K562 (cell line): ENCODE measurements around the gene GPR37. TPM values are rescaled to one million over a fixed set of nuclear protein-coding genes. Genes with fewer than 3 reads are reported as not detected.

Source experiments
- ATAC-seq: fragments of 200-7000 bp; cut with Tn5 transposase; 3 replicates; pipeline ENCODE4 v1.9.1; 2020; ENCODE audit warnings: moderate library complexity
- BruUV-seq: library from RNA; stranded (reverse); fragments of 400-500 nt; replicated peaks from 2 replicates; lab custom pipeline; 2021; lab: Mats Ljungman, UMichigan
- CTCF ChIA-PET: fragments of 300-600 bp; formaldehyde crosslinking; extraction: SDS; loops from one replicate; lab custom pipeline; 2021; ENCODE audit warnings: low intra/inter-chr PET ratio; lab: Yijun Ruan, JAX
- POLR2A ChIA-PET: fragments of 300-600, 350-650 bp; sonication (Branson Sonifier 250); formaldehyde crosslinking; extraction: SDS; loops from one replicate; lab custom pipeline; 2021; ENCODE audit warnings: antibody characterized with exemption, inconsistent platforms; lab: Yijun Ruan, JAX
- DNase-seq, 4 experiments: peaks; one replicate each; pipeline versions ENCODE4 v3.0.0 to v3.0.0-alpha.2; 2011 to 2018; ENCODE audit warnings: low spot score in 3 of 4, mixed read lengths in 3 of 4; ENCODE audit errors: extremely low read depth in 1 of 4
- FAIRE-seq: peaks from 2 replicates; lab custom pipeline; 2011; peaks lifted over from hg19 to GRCh38; lab: Jason Lieb, UNC
- H2AFZ ChIP-seq: 2 replicates; pipeline ENCODE4 v1.6.0; 2011; ENCODE audit warnings: low read depth, low read length, control low read depth, inconsistent platforms
- H3K27ac ChIP-seq: fragments of 200-600 bp; 3 replicates; pipeline ENCODE4 v1.8.0; 2011; ENCODE audit warnings: low read depth, mild to moderate bottlenecking, control low read depth, inconsistent platforms, low read length, moderate library complexity, mixed read lengths; ENCODE audit errors: extremely low read depth
- H3K27me3 ChIP-seq, 2 experiments: fragments of 300-600 bp in 1 of 2; 2 replicates in 1 of 2; 3 replicates in 1 of 2; pipeline versions ENCODE4 v1.6.0 to v1.8.0; 2011; ENCODE audit warnings: inconsistent platforms in 2 of 2, low read length in 2 of 2, mild to moderate bottlenecking in 1 of 2, mixed read lengths in 1 of 2, moderate library complexity in 1 of 2; ENCODE audit not compliant: control insufficient read depth in 2 of 2, insufficient read depth in 2 of 2
- H3K36me3 ChIP-seq: fragments of 300-600 bp; 3 replicates; pipeline ENCODE4 v1.8.0; 2011; ENCODE audit warnings: mild to moderate bottlenecking, low read length, inconsistent platforms; ENCODE audit not compliant: control insufficient read depth, insufficient read depth
- H3K4me1 ChIP-seq, 2 experiments: fragments of 200-600 bp in 1 of 2; replicated peaks in 1 of 2; 2 replicates in 1 of 2; 3 replicates in 1 of 2; pipeline versions ENCODE4 v1.5.1 to v1.8.0; 2011; ENCODE audit warnings: inconsistent platforms in 2 of 2, low read length in 2 of 2, mild to moderate bottlenecking in 1 of 2, mixed read lengths in 1 of 2, moderate library complexity in 1 of 2; ENCODE audit not compliant: control insufficient read depth in 2 of 2, insufficient read depth in 2 of 2
- H3K4me2 ChIP-seq: 2 replicates; pipeline ENCODE4 v1.6.1; 2011; ENCODE audit warnings: low read length, control low read depth, inconsistent platforms, mixed read lengths; ENCODE audit not compliant: insufficient read depth
- H3K4me3 ChIP-seq: fragments of 200-600 bp; sonication (generic), shearing (Covaris generic); 2 replicates; pipeline ENCODE4 v1.5.1; 2016; ENCODE audit warnings: control low read depth, inconsistent platforms
- H3K79me2 ChIP-seq: fragments of 200-600 bp; 3 replicates; pipeline ENCODE4 v1.8.0; 2011; ENCODE audit warnings: low read length, inconsistent platforms; ENCODE audit not compliant: control insufficient read depth, insufficient read depth
- H3K9ac ChIP-seq, 2 experiments: 2 replicates each; pipeline versions ENCODE4 v1.6.0 to v1.6.1; 2011; ENCODE audit warnings: low read depth in 2 of 2, low read length in 2 of 2, control low read depth in 1 of 2, inconsistent platforms in 1 of 2, mild to moderate bottlenecking in 1 of 2, mixed read lengths in 1 of 2; ENCODE audit not compliant: insufficient read depth in 1 of 2
- H3K9me1 ChIP-seq: one replicate; pipeline ENCODE4 v1.6.0; 2011; ENCODE audit warnings: inconsistent platforms, mild to moderate bottlenecking, low read length, moderate library complexity; ENCODE audit not compliant: control insufficient read depth, insufficient read depth
- H3K9me3 ChIP-seq: replicated peaks from 2 replicates; pipeline ENCODE4 v1.5.1; 2011; ENCODE audit warnings: low read depth, low read length, inconsistent platforms; ENCODE audit not compliant: control insufficient read depth, insufficient read depth
- H4K20me1 ChIP-seq: replicated peaks from 2 replicates; pipeline ENCODE4 v1.6.1; 2011; ENCODE audit warnings: low read length, inconsistent platforms, mixed read lengths; ENCODE audit not compliant: control insufficient read depth, insufficient read depth
- CHD1 ChIP-seq: fragments of 200-600 bp; sonication (generic); IDR thresholded peaks from one replicate; pipeline ENCODE4 v1.6.1; 2012; ENCODE audit warnings: mild to moderate bottlenecking, moderate library complexity, low read length, inconsistent platforms
- E2F8 ChIP-seq: fragments of 450-650 bp; IDR thresholded peaks from 2 replicates; pipeline ENCODE4 v1.7.1; 2018; ENCODE audit warnings: mild to moderate bottlenecking, low read depth; ENCODE audit not compliant: partially characterized antibody
- FOXK2 ChIP-seq, 2 experiments: fragments of 450-650 bp; IDR thresholded peaks in 1 of 2; conservative IDR thresholded peaks in 1 of 2; 2 replicates each; pipeline ENCODE4 v1.6.1; 2016; ENCODE audit warnings: low read depth in 2 of 2, mild to moderate bottlenecking in 1 of 2
- PCBP2 ChIP-seq: fragments of 200-400 bp; formaldehyde crosslinking; IDR thresholded peaks from 2 replicates; pipeline ENCODE4 v1.6.1; 2018; ENCODE audit warnings: low read length, low read depth, mild to moderate bottlenecking, moderate library complexity; ENCODE audit not compliant: poor library complexity, severe bottlenecking
- PRPF4 ChIP-seq: fragments of 200-400 bp; formaldehyde crosslinking; IDR thresholded peaks from one replicate; pipeline ENCODE4 v1.6.1; 2017; ENCODE audit warnings: low read length, low read depth, mild to moderate bottlenecking; ENCODE audit not compliant: insufficient read depth, poor library complexity, severe bottlenecking
- SNAPC5 ChIP-seq: fragments of 250-450 bp; sonication (Bioruptor Pico); IDR thresholded peaks from 2 replicates; pipeline ENCODE4 v1.8.0; 2021; ENCODE audit warnings: moderate library complexity, mild to moderate bottlenecking, inconsistent platforms
- TAF7 ChIP-seq: fragments of 450-650 bp; IDR thresholded peaks from 2 replicates; pipeline ENCODE4 v1.6.1; 2016; ENCODE audit warnings: missing genetic modification characterization, missing compliant biosample characterization
- ZBTB26 ChIP-seq: fragments of 450-650 bp; formaldehyde crosslinking; IDR thresholded peaks from 2 replicates; pipeline ENCODE4 v1.4.0; 2022; ENCODE audit warnings: missing genetic modification characterization
- ZNF134 ChIP-seq: fragments of 250-450 bp; sonication (Bioruptor Pico); conservative IDR thresholded peaks from 2 replicates; pipeline ENCODE4 v1.4.0; 2020
- WGBS: fragments of 100-300 bp; shearing (Covaris generic); methylation state at CpG from one replicate; pipeline ENCODE4 v1.1.6; 2016; ENCODE audit warnings: low coverage, mixed read lengths; ENCODE audit not compliant: insufficient coverage; ENCODE audit errors: missing lambda C conversion rate; 5-methylcytosine and 5-hydroxymethylcytosine counted together
- in situ Hi-C: fragments of 300-500 bp; cut with MboI; formaldehyde crosslinking; loops from 4 replicates; pipeline ENCODE4 v1.15.0; 2018; ENCODE audit warnings: inconsistent platforms, mixed read lengths
- intact Hi-C: fragments of 100-400 bp; cut with micrococcal nuclease; formaldehyde crosslinking; loops from 2 replicates; pipeline ENCODE4 v1.14.2; 2022
- polyA plus RNA-seq, 8 experiments: library from polyadenylated mRNA; depleted of rRNA in 4 of 8; stranded (reverse) in 5 of 8; unstranded in 3 of 8; fragments of >200 nt; fragmentation: Nextera tagmentation in 2 of 8; fragmentation: Illumina TruSeq in 1 of 8; extraction: Ambion mirVana in 2 of 8; extraction: Trizol in 1 of 8; gene quantifications; 2 replicates each; pipeline versions ENCODE4 v1.2.1 to v1.2.3, GENCODE V29; 2011 to 2014; ENCODE audit warnings: inconsistent platforms in 1 of 8, missing spikeins in 1 of 8
- total RNA-seq, 7 experiments: library from RNA; depleted of rRNA in 6 of 7; stranded (reverse); fragments of >200 nt in 6 of 7; fragmentation: Illumina TruSeq in 2 of 7; extraction: Trizol in 2 of 7; gene quantifications; 2 replicates each; pipeline versions ENCODE4 v1.2.1 to v1.2.3, GENCODE V29; 2011 to 2021; ENCODE audit warnings: low replicate concordance in 1 of 7

GPR37 gene
- total and polyA plus RNA-seq, 9 of the 15 experiments (the other 6 are each of a cell fraction or from before 2014, with no cell fraction given) = 0.03 TPM; not detected in 8

- no peaks in the 10 kb centered on the region; a peak in 1 of 5 replicates for H3K27me3 ChIP-seq
- H4K20me1 ChIP-seq = no peaks in the 10 kb centered on the region
- H3K9ac ChIP-seq = no peak overlapping the region
- DNase-seq = no peak
- H3K36me3 ChIP-seq = no peaks in the 10 kb centered on the region
- ChIA-PET CTCF (no interaction called here), POLR2A (no interaction called here)
- H2AFZ ChIP-seq = no peak overlapping the region
- H3K4me1 ChIP-seq = no peaks in the 10 kb centered on the region
- no peaks in the 10 kb centered on the region for H3K9me1 ChIP-seq
- 2% methylated on average over 3 of the region's 3 CpGs for WGBS
- BruUV-seq = no TSS peak
- TF ChIP-seq E2F8 (no peak), TAF7 (tag) (no peak), ZNF134 (CRISPR knock-in tag) (no peak), CHD1 (no peak), PRPF4 (no peak), FOXK2 (conservative IDR thresholded peaks at IDR 0.05 in 1 of 2, IDR thresholded peaks at IDR 0.05 in 1 of 2; ENCODE audit: low read depth in 2 of 2) (no peak), SNAPC5 (no peak), ZBTB26 (no peak), PCBP2 (no peak)
- H3K79me2 ChIP-seq = no peaks in the 10 kb centered on the region
- no peak for FAIRE-seq
- H3K27ac ChIP-seq = no peak overlapping the region
- no peak overlapping the region for H3K4me3 ChIP-seq
- intact Hi-C loops (no loop called here), in situ Hi-C loops (no loop called here)
- H3K9me3 ChIP-seq = no peaks in the 10 kb centered on the region
- no peak overlapping the region for H3K4me2 ChIP-seq
- no peak for ATAC-seq
Measured at GRCh38 chr7:124792696-124793095, 27.1 kb upstream of the GPR37 start.
